Lower lobe of right lung (tissue), 2 donors: ENCODE data around the gene MROH7. TPM values are rescaled to one million over a fixed set of nuclear protein-coding genes. Genes with fewer than 3 reads are reported as not detected.

Source experiments
- ATAC-seq, 2 donors: fragments of 200-7000 bp; cut with Tn5 transposase; one replicate each; pipeline ENCODE4 v1.9.1; 2020 to 2022; ENCODE audit warnings: mild to moderate bottlenecking in 2 of 2, moderate library complexity in 2 of 2
- DNase-seq: peaks from one replicate; pipeline ENCODE4 v3.0.0-alpha.2; 2020
- H3K27ac ChIP-seq: fragments of 200-600 bp; one replicate; pipeline ENCODE4 v1.8.0; 2022
- H3K27me3 ChIP-seq: fragments of 200-600 bp; one replicate; pipeline ENCODE4 v1.8.0; 2022; ENCODE audit warnings: low read depth
- H3K36me3 ChIP-seq: fragments of 200-600 bp; one replicate; pipeline ENCODE4 v1.8.0; 2022; ENCODE audit warnings: mild to moderate bottlenecking
- H3K4me1 ChIP-seq: fragments of 200-600 bp; one replicate; pipeline ENCODE4 v1.8.0; 2022
- H3K4me3 ChIP-seq: fragments of 200-600 bp; one replicate; pipeline ENCODE4 v1.8.0; 2022; ENCODE audit warnings: mild to moderate bottlenecking
- H3K9me3 ChIP-seq: fragments of 200-600 bp; one replicate; pipeline ENCODE4 v1.8.0; 2022
- CTCF ChIP-seq: fragments of 200-600 bp; IDR thresholded peaks from one replicate; pipeline ENCODE4 v1.8.0; 2022; ENCODE audit warnings: antibody characterized with exemption, mild to moderate bottlenecking
- intact Hi-C: fragments of 100-400 bp; cut with DNase I; formaldehyde crosslinking; loops from one replicate; pipeline ENCODE4 v1.11.0; 2022
- total RNA-seq: library from RNA; stranded (reverse); fragmentation: NEBNext Ultra II Directional; extraction: Animal tissue kit (Norgen Biotek cat#: 25700); gene quantifications from one replicate; pipeline ENCODE4 v1.2.1, GENCODE V29; 2021
- donor health status: DM: no; HTN: yes; CAD: no; lungs with severe emphysema.

The MROH7 gene
- total RNA-seq, 1 donor from 2014 or later = 2.1 TPM

DNA sequence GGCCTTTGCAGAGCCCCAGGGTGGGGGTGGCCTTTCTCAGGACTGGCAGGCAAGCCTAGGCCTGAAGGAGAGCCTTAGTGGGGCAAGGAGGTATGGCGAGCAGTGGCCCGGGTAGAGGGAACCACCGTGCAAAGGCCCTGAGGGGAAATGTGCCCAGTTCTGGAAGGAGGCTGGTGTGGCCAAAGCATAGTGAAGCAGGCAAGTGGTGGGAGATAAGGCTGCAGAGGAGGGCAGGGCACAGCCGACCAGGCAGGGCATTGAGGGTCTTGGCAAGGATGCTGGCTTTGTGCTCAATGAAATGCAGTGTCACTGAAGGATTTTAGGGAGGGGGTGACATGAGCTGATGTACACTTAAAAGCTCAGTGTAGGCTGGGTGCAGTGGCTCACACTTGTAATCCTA, 22.8 kb downstream of the MROH7 start:
- peak in 1 of 2 donors; percentile 25 for ATAC-seq
- no peak for TF ChIP-seq CTCF
- intact Hi-C loops = no loop called here
- Histone ChIP-seq H3K4me3 (no peak overlapping the region), H3K27ac (no peak overlapping the region), H3K9me3 (no peaks in the 10 kb centered on the region), H3K27me3 (no peaks in the 10 kb centered on the region), H3K36me3 (no peaks in the 10 kb centered on the region), H3K4me1 (no peaks in the 10 kb centered on the region)
- DNase-seq = no peak

- Histone ChIP-seq H3K9me3 (no peaks in the 10 kb centered on the region), H3K27ac (no peak overlapping the region), H3K4me3 (no peak overlapping the region), H3K27me3 (no peaks in the 10 kb centered on the region), H3K4me1 (no peaks in the 10 kb centered on the region), H3K36me3 (no peaks in the 10 kb centered on the region)
- ATAC-seq (no peak), DNase-seq (no peak)
- TF ChIP-seq CTCF = no peak
- intact Hi-C loops = no loop called here
Observed at GRCh38 chr1:54665852-54666251, 24.3 kb downstream of the MROH7 start.

- ATAC-seq = no peak
- no peak for TF ChIP-seq CTCF
- H3K9me3 ChIP-seq = no peaks in the 10 kb centered on the region
- H3K4me1 ChIP-seq = no peaks in the 10 kb centered on the region
- H3K27me3 ChIP-seq = no peaks in the 10 kb centered on the region
- no peak overlapping the region for H3K4me3 ChIP-seq
- no peaks in the 10 kb centered on the region for H3K36me3 ChIP-seq
- intact Hi-C loops = no loop called here
- no peak for DNase-seq
- no peak overlapping the region for H3K27ac ChIP-seq
Observed at GRCh38 chr1:54666333-54666732, 24.7 kb downstream of the MROH7 start.

GRCh38 chr1:54667797-54668196, 26.2 kb downstream of the MROH7 start:
- intact Hi-C loops = no loop called here
- H3K36me3 ChIP-seq = no peaks in the 10 kb centered on the region
- no peak overlapping the region for H3K4me3 ChIP-seq
- no peak for TF ChIP-seq CTCF
- H3K27ac ChIP-seq = no peak overlapping the region
- no peaks in the 10 kb centered on the region for H3K27me3 ChIP-seq
- DNase-seq (no peak), ATAC-seq (no peak)
- no peaks in the 10 kb centered on the region for H3K4me1 ChIP-seq
- no peaks in the 10 kb centered on the region for H3K9me3 ChIP-seq

DNA sequence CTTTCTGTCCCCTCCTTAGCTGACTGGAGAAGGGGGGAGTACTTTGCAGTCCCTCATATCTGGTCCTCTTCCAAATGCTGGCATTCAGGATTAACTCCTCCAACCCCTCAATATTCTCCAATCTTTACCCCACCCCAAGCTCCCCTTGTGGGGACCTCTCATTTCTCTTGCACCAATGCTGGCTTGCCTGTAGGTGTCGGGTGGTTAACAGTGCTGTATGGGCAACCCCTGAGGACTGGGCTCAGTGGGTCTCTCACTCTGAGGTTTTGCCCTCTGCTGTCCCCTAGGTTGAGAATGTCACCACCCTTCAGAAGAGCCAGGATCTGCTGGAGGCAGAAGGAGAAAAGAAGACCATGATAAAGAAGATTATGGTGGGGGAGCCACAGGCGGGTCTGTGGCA, 27.0 kb downstream of the MROH7 start:
- TF ChIP-seq CTCF = no peak
- H3K9me3 ChIP-seq = no peaks in the 10 kb centered on the region
- no peaks in the 10 kb centered on the region for H3K4me1 ChIP-seq
- intact Hi-C loops = no loop called here
- H3K36me3 ChIP-seq = no peaks in the 10 kb centered on the region
- no peak for ATAC-seq
- DNase-seq = no peak
- no peak overlapping the region for H3K4me3 ChIP-seq
- H3K27ac ChIP-seq = no peak overlapping the region
- H3K27me3 ChIP-seq = no peaks in the 10 kb centered on the region
